Lower lobe of right lung (tissue), 2 donors: ENCODE results near the gene CASR. TPM values are rescaled to one million over a fixed set of nuclear protein-coding genes. Genes with fewer than 3 reads are reported as not detected.

Experiments
- ATAC-seq, 2 donors: fragments of 200-7000 bp; cut with Tn5 transposase; one replicate each; pipeline ENCODE4 v1.9.1; 2020 to 2022; ENCODE audit warnings: mild to moderate bottlenecking in 2 of 2, moderate library complexity in 2 of 2
- DNase-seq: peaks from one replicate; pipeline ENCODE4 v3.0.0-alpha.2; 2020
- H3K27ac ChIP-seq: fragments of 200-600 bp; one replicate; pipeline ENCODE4 v1.8.0; 2022
- H3K27me3 ChIP-seq: fragments of 200-600 bp; one replicate; pipeline ENCODE4 v1.8.0; 2022; ENCODE audit warnings: low read depth
- H3K36me3 ChIP-seq: fragments of 200-600 bp; one replicate; pipeline ENCODE4 v1.8.0; 2022; ENCODE audit warnings: mild to moderate bottlenecking
- H3K4me1 ChIP-seq: fragments of 200-600 bp; one replicate; pipeline ENCODE4 v1.8.0; 2022
- H3K4me3 ChIP-seq: fragments of 200-600 bp; one replicate; pipeline ENCODE4 v1.8.0; 2022; ENCODE audit warnings: mild to moderate bottlenecking
- H3K9me3 ChIP-seq: fragments of 200-600 bp; one replicate; pipeline ENCODE4 v1.8.0; 2022
- CTCF ChIP-seq: fragments of 200-600 bp; IDR thresholded peaks from one replicate; pipeline ENCODE4 v1.8.0; 2022; ENCODE audit warnings: antibody characterized with exemption, mild to moderate bottlenecking
- intact Hi-C: fragments of 100-400 bp; cut with DNase I; formaldehyde crosslinking; loops from one replicate; pipeline ENCODE4 v1.11.0; 2022
- total RNA-seq: library from RNA; stranded (reverse); fragmentation: NEBNext Ultra II Directional; extraction: Animal tissue kit (Norgen Biotek cat#: 25700); gene quantifications from one replicate; pipeline ENCODE4 v1.2.1, GENCODE V29; 2021
- donor health status: DM: no; HTN: yes; CAD: no; lungs with severe emphysema.

The CASR gene
- total RNA-seq, 1 donor from 2014 or later, result not detected

GRCh38 chr3:122299872-122300460, 116.5 kb downstream of the CASR start:
- peak; percentile 43 for TF ChIP-seq CTCF
- no peaks in the 10 kb centered on the region for H3K36me3 ChIP-seq
- no peak overlapping the region for H3K4me3 ChIP-seq
- no peak for ATAC-seq
- no peaks in the 10 kb centered on the region for H3K27me3 ChIP-seq
- no peak for DNase-seq
- H3K9me3 ChIP-seq, result peaks cover 4% of the 10 kb centered on the region
- H3K27ac ChIP-seq, result no peak overlapping the region
- H3K4me1 ChIP-seq, result peaks cover 9% of the 10 kb centered on the region
- intact Hi-C loops, result no loop called here

GRCh38 chr3:122301063-122301462, 117.6 kb downstream of the CASR start:
- no peaks in the 10 kb centered on the region for H3K27me3 ChIP-seq
- no peak for ATAC-seq
- intact Hi-C loops, result no loop called here

GRCh38 chr3:122305818-122306621, 122.6 kb downstream of the CASR start:
- H3K4me3 ChIP-seq, result no peak overlapping the region
- ATAC-seq, result peak; percentile 21 to 48
- peak; percentile 6 for TF ChIP-seq CTCF

More at GRCh38 chr3:122301063-122301462, 117.6 kb downstream of the CASR start:
- Histone ChIP-seq H3K27ac (no peak overlapping the region), H3K4me1 (no peaks in the 10 kb centered on the region), H3K9me3 (peaks cover 4% of the 10 kb centered on the region), H3K4me3 (no peak overlapping the region), H3K36me3 (no peaks in the 10 kb centered on the region)
- no peak for TF ChIP-seq CTCF
- no peak for DNase-seq

GRCh38 chr3:122306622-122306953, 123.1 kb downstream of the CASR start:
- no peaks in the 10 kb centered on the region for H3K4me1 ChIP-seq
- ATAC-seq, result no peak
- no peaks in the 10 kb centered on the region for H3K36me3 ChIP-seq
- H3K27me3 ChIP-seq, result no peaks in the 10 kb centered on the region
- H3K4me3 ChIP-seq, result no peak overlapping the region
- no peak for DNase-seq
- intact Hi-C loops, result no loop called here
- no peak for TF ChIP-seq CTCF
- no peak overlapping the region for H3K27ac ChIP-seq
- H3K9me3 ChIP-seq, result no peaks in the 10 kb centered on the region

More at GRCh38 chr3:122305818-122306621, 122.6 kb downstream of the CASR start:
- H3K27me3 ChIP-seq, result no peaks in the 10 kb centered on the region
- no peak for DNase-seq
- no peaks in the 10 kb centered on the region for H3K36me3 ChIP-seq
- H3K9me3 ChIP-seq, result no peaks in the 10 kb centered on the region
- intact Hi-C loops, result no loop called here
- H3K27ac ChIP-seq, result no peak overlapping the region
- H3K4me1 ChIP-seq, result no peaks in the 10 kb centered on the region

GRCh38 chr3:122307094-122307687, 123.7 kb downstream of the CASR start:
- DNase-seq, result no peak
- H3K36me3 ChIP-seq, result no peaks in the 10 kb centered on the region
- no peaks in the 10 kb centered on the region for H3K27me3 ChIP-seq
- no peak overlapping the region for H3K4me3 ChIP-seq
- H3K9me3 ChIP-seq, result no peaks in the 10 kb centered on the region
- intact Hi-C loops, result no loop called here
- no peak for TF ChIP-seq CTCF
- no peak for ATAC-seq
- H3K4me1 ChIP-seq, result no peaks in the 10 kb centered on the region
- no peak overlapping the region for H3K27ac ChIP-seq
